Panc1 (cell line): ENCODE results near the gene GPS1. TPM values are rescaled to one million over a fixed set of nuclear protein-coding genes. Genes with fewer than 3 reads are reported as not detected.
A peak's percentile ranks its signal among the peaks of the same experiment; 100 is the strongest.

ENCODE experiments used
- ATAC-seq: fragments of 200-7000 bp; cut with Tn5 transposase; 2 replicates; pipeline ENCODE4 v1.9.1; 2020; ENCODE audit warnings: mild to moderate bottlenecking, moderate library complexity
- BruUV-seq: library from RNA; stranded (reverse); fragments of 400-500 nt; replicated peaks from 2 replicates; lab custom pipeline; 2021; lab: Mats Ljungman, UMichigan
- CTCF ChIA-PET: fragments of 300-600 bp; sonication (Branson Sonifier 250); formaldehyde crosslinking; loops from one replicate; lab custom pipeline; 2022; ENCODE audit warnings: antibody characterized with exemption; lab: Charles Lee
- POLR2A ChIA-PET: fragments of 300-600 bp; sonication (Branson Sonifier 250); formaldehyde crosslinking; loops from one replicate; lab custom pipeline; 2022; ENCODE audit warnings: antibody characterized with exemption; lab: Charles Lee
- DNase-seq: peaks from one replicate; pipeline ENCODE4 v3.0.0-alpha.2; 2010; ENCODE audit warnings: low read depth, low spot score
- H3K27ac ChIP-seq: 2 replicates; pipeline ENCODE4 v1.5.1; 2011; ENCODE audit warnings: mild to moderate bottlenecking, low read length, inconsistent platforms
- H3K27me3 ChIP-seq: fragments of 200-500 bp; sonication (Bioruptor generic); 2 replicates; pipeline ENCODE4 v1.6.0; 2014; ENCODE audit warnings: low read length, inconsistent platforms; ENCODE audit not compliant: control insufficient read depth, insufficient read depth
- H3K36me3 ChIP-seq: fragments of 200-500 bp; sonication (Bioruptor generic); 2 replicates; pipeline ENCODE4 v1.5.1; 2014; ENCODE audit warnings: inconsistent platforms, mild to moderate bottlenecking, low read length, moderate library complexity; ENCODE audit not compliant: control insufficient read depth, insufficient read depth
- H3K4me1 ChIP-seq: 2 replicates; pipeline ENCODE4 v1.5.1; 2011; ENCODE audit warnings: inconsistent platforms, mild to moderate bottlenecking, low read length, moderate library complexity; ENCODE audit not compliant: control insufficient read depth, insufficient read depth
- H3K4me3 ChIP-seq, 2 experiments: 2 replicates each; pipeline ENCODE4 v1.5.1; 2011 to 2012; ENCODE audit warnings: low read depth in 2 of 2, low read length in 2 of 2, mild to moderate bottlenecking in 2 of 2, inconsistent platforms in 1 of 2, moderate library complexity in 1 of 2
- H3K9me3 ChIP-seq: fragments of 200-500 bp; sonication (Bioruptor generic); 2 replicates; pipeline ENCODE4 v1.5.1; 2014; ENCODE audit warnings: low read depth, mild to moderate bottlenecking, inconsistent platforms, low read length, moderate library complexity; ENCODE audit not compliant: control insufficient read depth, insufficient read depth
- CTCF ChIP-seq: fragments of 450-650 bp; IDR thresholded peaks from 2 replicates; pipeline ENCODE4 v1.5.1; 2017; ENCODE audit warnings: mild to moderate bottlenecking
- POLR2AphosphoS5 ChIP-seq: IDR thresholded peaks from 2 replicates; pipeline ENCODE4 v1.6.1; 2012; ENCODE audit warnings: mild to moderate bottlenecking, low read depth, low read length, moderate library complexity
- REST ChIP-seq, 2 experiments: IDR thresholded peaks; 2 replicates each; pipeline ENCODE4 v1.6.1; 2011 to 2012; ENCODE audit warnings: low read depth in 2 of 2, control low read depth in 1 of 2, low read length in 1 of 2, mild to moderate bottlenecking in 1 of 2, moderate library complexity in 1 of 2; ENCODE audit not compliant: insufficient read depth in 1 of 2
- SIN3A ChIP-seq: IDR thresholded peaks from 2 replicates; pipeline ENCODE4 v1.6.1; 2012; ENCODE audit warnings: low read depth, mild to moderate bottlenecking, low read length, moderate library complexity, borderline replicate concordance; ENCODE audit not compliant: insufficient read depth
- TCF7L2 ChIP-seq: IDR thresholded peaks from 2 replicates; pipeline ENCODE4 v1.6.1; 2011; ENCODE audit warnings: mild to moderate bottlenecking, low read depth, low read length, inconsistent platforms
- in situ Hi-C: cut with HindIII; loops from 2 replicates; pipeline ENCODE4 v1.10.0; 2016; ENCODE audit warnings: low sequenced_read_pairs, low pct_unique_long_range_greater_than_20kb
- intact Hi-C: fragments of 100-400 bp; cut with micrococcal nuclease; formaldehyde crosslinking; loops from one replicate; pipeline ENCODE4 v1.10.0; 2022; ENCODE audit not compliant: unreplicated experiment
- total RNA-seq: library from RNA; stranded (reverse); gene quantifications from one replicate; pipeline ENCODE4 v1.2.1, GENCODE V29; 2021; ENCODE audit not compliant: unreplicated experiment

Gene GPS1
- total RNA-seq, 1 experiment from 2014 or later = 175 TPM

- Histone ChIP-seq H3K36me3 (peaks cover 3% of the 10 kb centered on the region; the same call in 1 of the 2 replicates), H3K27ac (no peak overlapping the region), H3K9me3 (no peaks in the 10 kb centered on the region), H3K4me3 (no peak overlapping the region), H3K27me3 (no peaks in the 10 kb centered on the region), H3K4me1 (peaks cover 19% of the 10 kb centered on the region)
- TF ChIP-seq CTCF = no peak
- no peak for TF ChIP-seq TCF7L2
- no peak for TF ChIP-seq POLR2AphosphoS5
- no peak for TF ChIP-seq REST (IDR thresholded peaks at IDR 0.05; ENCODE audit: insufficient read depth in 1 of 2, low read depth in 2 of 2, low read length in 1 of 2)
- no peak for TF ChIP-seq SIN3A
- BruUV-seq = no TSS peak
- ATAC-seq (no peak), DNase-seq (no peak)
- POLR2A ChIA-PET = no interaction called here
- intact Hi-C loops = no loop called here
- in situ Hi-C loops = no loop called here
- CTCF ChIA-PET = no interaction called here
These were observed 11.3 kb downstream of the GPS1 start for GRCh38 chr17:82062984-82063368.

- ChIA-PET CTCF (no interaction called here), POLR2A (interaction anchor here (0.5 kb wide), 1 partner anchor 63 kb away, joined by 3 read pairs; no protein-coding TSS in a partner anchor)
- no peaks in the 10 kb centered on the region for H3K9me3 ChIP-seq
- H3K4me3 ChIP-seq = peak overlapping the region in 1 of 2 experiments; percentile 77; a peak in 2 of 4 replicates
- in situ Hi-C loops = no loop called here
- TF ChIP-seq REST (IDR thresholded peaks at IDR 0.05; ENCODE audit: insufficient read depth in 1 of 2, low read depth in 2 of 2, low read length in 1 of 2) = no peak
- no peak for TF ChIP-seq SIN3A
- no peak for TF ChIP-seq POLR2AphosphoS5
- no peak for TF ChIP-seq TCF7L2
- TF ChIP-seq CTCF = no peak
- intact Hi-C loops = no loop called here
- H3K36me3 ChIP-seq = peaks cover 3% of the 10 kb centered on the region; the same call in 1 of the 2 replicates
- peak overlapping the region; percentile 90 for H3K27ac ChIP-seq
- ATAC-seq (no peak), DNase-seq (no peak)
- H3K4me1 ChIP-seq = peaks cover 17% of the 10 kb centered on the region
- no peaks in the 10 kb centered on the region for H3K27me3 ChIP-seq
- no TSS peak for BruUV-seq
These were observed 12.0 kb downstream of the GPS1 start for GRCh38 chr17:82063424-82064415.
